Iris pigment epithelial cell (primary cell): ENCODE measurements around the gene SPPL2A.

Experiments
- DNase-seq: peaks from one replicate; pipeline ENCODE4 v3.0.0-alpha.2; 2011; ENCODE audit warnings: low read depth

The SPPL2A gene

GRCh38 chr15:50686469-50687301, 78.8 kb downstream of the SPPL2A start, which contains the start of gene TRPM7:
Gene TRPM7 (minus strand): TSS chr15:50686797. CDS start chr15:50686533, 264 bp downstream.
- peak; percentile 85 for DNase-seq

GRCh38 chr15:50685976-50686468, 79.5 kb downstream of the SPPL2A start:
- peak; percentile 69 for DNase-seq

GRCh38 chr15:50685191-50685975, 80.1 kb downstream of the SPPL2A start:
- peak; percentile 27 for DNase-seq

- no peak for DNase-seq
These were observed 84.0 kb downstream of the SPPL2A start for GRCh38 chr15:50681467-50681866.

- peak; percentile 80 for DNase-seq
These were observed 88.6 kb downstream of the SPPL2A start for GRCh38 chr15:50676799-50677483.

- peak; percentile 50 for DNase-seq
These were observed 89.9 kb downstream of the SPPL2A start for GRCh38 chr15:50675535-50676144.

GRCh38 chr15:50670115-50670514, 95.4 kb downstream of the SPPL2A start:
- no peak for DNase-seq

- DNase-seq: no peak
These were observed 95.9 kb downstream of the SPPL2A start for GRCh38 chr15:50669611-50670010.

GRCh38 chr15:50665938-50666337, 99.6 kb downstream of the SPPL2A start:
- DNase-seq: no peak

- DNase-seq: no peak
These were observed 110.0 kb downstream of the SPPL2A start for GRCh38 chr15:50655555-50655954.

- peak; percentile 2 for DNase-seq
These were observed 112.3 kb downstream of the SPPL2A start for GRCh38 chr15:50653156-50653743.

- DNase-seq: no peak
These were observed 112.8 kb downstream of the SPPL2A start for GRCh38 chr15:50652671-50653070.
